HCT116 (cell line): ENCODE measurements around the gene UQCC2.

ENCODE experiments used
- POLR2A ChIP-seq: IDR thresholded peaks from 2 replicates; pipeline ENCODE4 v1.7.0; 2011; ENCODE audit warnings: borderline replicate concordance; ENCODE audit not compliant: insufficient read depth, insufficient read length; ENCODE audit errors: extremely low read depth
- POLR2AphosphoS5 ChIP-seq: IDR thresholded peaks from 2 replicates; pipeline ENCODE4 v1.6.1; 2011; ENCODE audit warnings: mild to moderate bottlenecking, low read depth, low read length, moderate library complexity

GRCh38 chr6:33759887-33760629 lies 48.6 kb upstream of the UQCC2 start:
- TF ChIP-seq POLR2AphosphoS5: no peak
- TF ChIP-seq POLR2A: no peak
